ENCODE data around the gene AHNAK. TPM values are rescaled to one million over a fixed set of nuclear protein-coding genes. Genes with fewer than 3 reads are reported as not detected.
A peak's percentile ranks its signal among the peaks of the same experiment; 100 is the strongest.
"Not testable (repeated sequence)": the region's sequence is repeated elsewhere in the genome, so short reads cannot be mapped to it uniquely, and the experiment has no call there.

AHNAK gene
- total and polyA plus RNA-seq, 3 donors from 2014 or later, result 95.8 to 148 (median 137) TPM

DNA sequence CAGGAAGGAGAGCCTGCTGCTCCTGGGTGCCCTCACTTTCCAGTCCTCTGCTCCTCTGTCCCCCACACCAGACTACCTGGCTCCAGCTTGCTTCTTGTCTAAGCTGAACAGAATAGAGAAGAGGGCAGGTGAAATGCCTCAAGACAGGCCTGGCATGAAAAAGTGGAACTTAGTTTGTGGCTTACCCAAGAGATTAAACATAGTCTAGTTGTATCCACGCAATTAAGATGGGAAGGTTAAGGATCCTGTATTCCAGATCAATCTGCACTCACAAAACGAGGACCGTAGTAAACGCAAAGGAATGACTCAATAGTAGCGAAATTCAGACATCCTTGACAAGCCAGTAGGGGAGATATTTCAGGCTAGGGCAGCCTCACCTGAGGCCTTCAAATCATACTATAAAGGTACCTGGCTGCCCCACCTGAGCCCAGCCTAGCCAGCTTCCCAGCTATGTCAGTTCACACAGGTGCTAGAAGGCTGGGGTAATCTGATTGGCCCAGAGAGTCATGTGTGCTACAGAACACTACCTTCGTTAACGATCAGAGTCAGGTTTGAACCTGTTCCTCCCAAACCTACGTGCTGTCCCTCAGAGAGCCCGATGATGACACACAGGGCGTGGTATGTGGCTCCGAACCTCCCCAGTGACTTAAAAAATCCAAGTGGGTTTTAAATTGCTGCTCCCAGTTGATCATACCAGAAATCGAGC, 46.5 kb downstream of the AHNAK start:
- 93 to 96% methylated on average over 12 of the region's 12 CpGs for WGBS, 2 donors
- Histone ChIP-seq H3K9me3 (no peaks in the 10 kb centered on the region), H3K4me1 (peaks cover 3% of the 10 kb centered on the region), H3K27me3 (no peaks in the 10 kb centered on the region), H3K4me3 (no peak overlapping the region), H3K27ac (no peak overlapping the region), H3K36me3 (ENCODE audit: low read depth, missing control alignments) (no peaks in the 10 kb centered on the region)
- TF ChIP-seq, protein P1, sequence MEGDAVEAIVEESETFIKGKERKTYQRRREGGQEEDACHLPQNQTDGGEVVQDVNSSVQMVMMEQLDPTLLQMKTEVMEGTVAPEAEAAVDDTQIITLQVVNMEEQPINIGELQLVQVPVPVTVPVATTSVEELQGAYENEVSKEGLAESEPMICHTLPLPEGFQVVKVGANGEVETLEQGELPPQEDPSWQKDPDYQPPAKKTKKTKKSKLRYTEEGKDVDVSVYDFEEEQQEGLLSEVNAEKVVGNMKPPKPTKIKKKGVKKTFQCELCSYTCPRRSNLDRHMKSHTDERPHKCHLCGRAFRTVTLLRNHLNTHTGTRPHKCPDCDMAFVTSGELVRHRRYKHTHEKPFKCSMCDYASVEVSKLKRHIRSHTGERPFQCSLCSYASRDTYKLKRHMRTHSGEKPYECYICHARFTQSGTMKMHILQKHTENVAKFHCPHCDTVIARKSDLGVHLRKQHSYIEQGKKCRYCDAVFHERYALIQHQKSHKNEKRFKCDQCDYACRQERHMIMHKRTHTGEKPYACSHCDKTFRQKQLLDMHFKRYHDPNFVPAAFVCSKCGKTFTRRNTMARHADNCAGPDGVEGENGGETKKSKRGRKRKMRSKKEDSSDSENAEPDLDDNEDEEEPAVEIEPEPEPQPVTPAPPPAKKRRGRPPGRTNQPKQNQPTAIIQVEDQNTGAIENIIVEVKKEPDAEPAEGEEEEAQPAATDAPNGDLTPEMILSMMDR (IDR thresholded peaks at IDR 0.05), result no peak
- no peak for TF ChIP-seq POLR2A (IDR thresholded peaks at IDR 0.05)
- intact Hi-C loops (cut with DNase I; ENCODE audit: low total_unique reads), result no loop called here
- DNase-seq, result no peak

DNA sequence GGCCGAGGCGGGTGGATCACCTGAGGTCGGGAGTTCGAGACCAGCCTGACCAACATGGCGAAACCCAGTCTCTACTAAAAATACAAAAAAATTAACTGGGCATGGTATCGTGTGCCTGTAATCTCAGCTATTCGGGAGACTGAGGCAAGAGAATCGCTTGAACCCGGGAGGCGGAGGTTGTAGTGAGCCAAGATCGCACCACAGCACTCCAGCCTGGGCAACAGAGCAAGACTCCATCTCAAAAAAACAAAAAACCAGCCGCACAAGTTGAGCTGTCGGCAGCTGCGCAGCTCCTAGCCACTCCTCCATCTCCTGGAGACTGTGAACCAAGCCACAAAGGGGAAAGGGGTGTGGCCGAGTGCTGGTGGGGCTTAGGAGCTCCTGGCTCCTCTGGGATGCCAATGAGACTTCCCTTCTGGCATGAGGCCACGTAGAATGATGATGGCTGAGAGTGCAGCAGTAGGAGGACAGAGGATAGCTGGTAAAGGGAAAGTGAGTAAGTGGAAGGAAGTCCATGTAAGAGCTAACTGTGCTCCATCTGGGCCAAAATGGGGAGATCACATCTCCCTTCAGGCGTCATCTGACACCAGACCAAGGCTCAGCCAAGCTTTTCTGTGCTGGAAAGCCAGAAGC, 47.2 kb downstream of the AHNAK start:
- DNase-seq; H3K36me3 ChIP-seq (ENCODE audit: low read depth, missing control alignments); H3K27ac ChIP-seq; intact Hi-C loops (cut with DNase I; ENCODE audit: low total_unique reads); H3K9me3 ChIP-seq; H3K4me3 ChIP-seq; H3K4me1 ChIP-seq; H3K27me3 ChIP-seq: not testable (repeated sequence)
- 90 to 91% methylated on average over 17 of the region's 17 CpGs for WGBS, 2 donors

DNA sequence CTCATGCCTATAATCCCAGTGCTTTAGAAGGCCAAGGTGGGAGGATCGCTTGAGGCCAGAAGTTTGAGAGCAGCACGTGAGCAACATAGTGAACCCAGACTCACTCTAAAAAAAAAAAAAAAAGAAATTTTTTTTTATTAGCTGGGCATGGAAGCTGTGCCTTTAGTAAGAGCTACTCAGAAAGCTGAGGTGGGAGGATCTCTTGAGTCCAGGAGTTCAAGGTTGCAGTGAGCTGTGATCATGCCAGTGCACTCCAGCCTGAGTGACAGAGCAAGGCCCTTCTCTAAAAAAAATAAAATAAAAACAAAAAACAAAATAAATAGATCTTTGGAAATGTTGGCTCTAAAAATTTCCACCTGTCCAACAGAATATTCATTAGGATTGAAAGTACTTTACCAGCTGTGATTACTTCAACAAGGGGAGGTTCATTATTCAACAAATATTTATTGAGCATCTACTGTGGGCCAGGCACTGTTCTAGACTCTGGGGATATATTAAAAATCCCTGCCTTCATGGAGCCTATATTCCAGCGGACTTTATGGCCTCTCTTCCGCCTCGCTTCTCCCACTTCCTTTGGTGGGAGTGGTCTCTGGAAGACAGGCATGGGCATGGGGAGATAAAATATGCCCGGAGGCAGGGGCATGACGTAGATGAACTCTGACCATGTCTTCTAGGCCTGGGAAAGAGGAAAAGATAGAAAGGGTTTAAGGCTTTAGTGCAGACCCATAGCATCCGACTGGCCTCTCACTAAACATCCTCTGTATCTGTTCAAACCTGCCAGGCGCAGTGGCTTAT, 47.9 kb downstream of the AHNAK start:
- H3K4me3 ChIP-seq, result no peak overlapping the region
- 89 to 93% methylated on average over 9 of the region's 9 CpGs for WGBS, 2 donors

DNA sequence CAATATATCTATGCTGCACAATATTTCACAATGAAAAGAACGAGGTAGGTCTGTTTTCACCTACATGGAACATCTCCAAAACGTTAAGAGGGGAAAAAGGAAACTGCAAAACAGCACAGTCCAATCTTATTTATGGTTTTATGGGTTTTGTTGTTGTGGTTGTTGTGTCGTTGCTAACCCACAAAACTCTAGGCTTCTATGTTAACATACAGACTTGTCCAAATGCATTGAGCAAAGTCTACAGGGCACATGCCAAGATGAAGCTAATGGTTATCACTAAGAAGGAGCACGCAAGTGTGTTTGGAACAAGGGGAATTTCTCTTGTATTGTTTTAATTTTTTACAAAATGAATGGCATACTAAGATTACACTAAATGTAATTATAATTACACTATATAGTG, 48.6 kb downstream of the AHNAK start:
- Histone ChIP-seq H3K36me3 (ENCODE audit: low read depth, missing control alignments) (no peaks in the 10 kb centered on the region), H3K4me3 (no peak overlapping the region), H3K27ac (no peak overlapping the region), H3K9me3 (no peaks in the 10 kb centered on the region), H3K4me1 (peaks cover 3% of the 10 kb centered on the region), H3K27me3 (no peaks in the 10 kb centered on the region)
- intact Hi-C loops (cut with DNase I; ENCODE audit: low total_unique reads), result no loop called here
- WGBS, 2 donors, result 77 to 81% methylated on average over 4 of the region's 4 CpGs
- DNase-seq, result no peak
- no peak for TF ChIP-seq POLR2A (IDR thresholded peaks at IDR 0.05)
- TF ChIP-seq, protein P1 (IDR thresholded peaks at IDR 0.05), result no peak

More for the DNA sequence above, 47.9 kb downstream of the AHNAK start:
- H3K27me3 ChIP-seq, result no peaks in the 10 kb centered on the region
- H3K4me1 ChIP-seq, result peaks cover 3% of the 10 kb centered on the region
- no peak for DNase-seq
- H3K36me3 ChIP-seq (ENCODE audit: low read depth, missing control alignments), result no peaks in the 10 kb centered on the region
- no peaks in the 10 kb centered on the region for H3K9me3 ChIP-seq
- TF ChIP-seq POLR2A (IDR thresholded peaks at IDR 0.05), result no peak
- TF ChIP-seq, protein P1 (IDR thresholded peaks at IDR 0.05), result no peak
- intact Hi-C loops (cut with DNase I; ENCODE audit: low total_unique reads), result no loop called here
- H3K27ac ChIP-seq, result no peak overlapping the region

DNA sequence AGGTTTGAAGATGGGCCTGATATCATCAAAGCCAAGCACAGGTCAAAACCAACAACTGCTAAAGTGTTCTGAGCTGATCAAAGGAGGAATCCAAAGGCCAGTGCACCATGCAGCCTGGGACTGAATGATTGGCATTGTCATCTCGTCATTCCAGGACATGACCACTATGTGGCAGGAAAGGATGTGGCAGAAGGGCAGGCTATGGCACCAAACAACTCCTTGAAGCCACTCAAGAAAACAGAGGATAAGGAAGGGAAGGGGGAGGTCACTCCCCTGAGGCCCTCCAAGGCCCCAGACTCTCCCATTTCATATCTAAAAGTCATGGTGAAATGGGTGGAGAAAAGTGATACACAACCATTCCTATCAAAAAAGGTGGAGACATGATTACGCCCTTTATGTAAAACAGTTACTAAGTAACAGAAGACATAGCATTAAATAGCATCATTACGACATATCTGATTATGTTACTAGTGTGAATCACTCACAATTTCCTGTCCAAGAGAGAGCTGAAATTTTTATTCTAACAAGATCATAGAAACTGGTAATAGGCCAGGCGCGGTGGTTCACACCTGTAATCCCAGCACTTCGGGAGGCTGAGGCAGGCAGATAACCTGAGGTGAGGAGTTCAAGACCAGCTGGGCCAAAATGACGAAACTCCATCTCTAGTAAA, 49.3 kb downstream of the AHNAK start:
- DNase-seq, result peak; percentile 70
- Histone ChIP-seq H3K27ac (no peak overlapping the region), H3K27me3 (no peaks in the 10 kb centered on the region), H3K4me1 (no peaks in the 10 kb centered on the region), H3K4me3 (no peak overlapping the region), H3K9me3 (no peaks in the 10 kb centered on the region), H3K36me3 (ENCODE audit: low read depth, missing control alignments) (no peaks in the 10 kb centered on the region)
- TF ChIP-seq POLR2A (IDR thresholded peaks at IDR 0.05), result no peak
- TF ChIP-seq, protein P1 (IDR thresholded peaks at IDR 0.05), result peak in 1 of 3 experiments; percentile 30
- intact Hi-C loops (cut with DNase I; ENCODE audit: low total_unique reads), result no loop called here
- WGBS, 2 donors, result 76 to 78% methylated on average over 7 of the region's 7 CpGs
